ENCODE measurements around the gene PLAA.
A peak's percentile ranks its signal among the peaks of the same experiment; 100 is the strongest.
"Not testable (repeated sequence)": the region's sequence is repeated elsewhere in the genome, so short reads cannot be mapped to it uniquely, and the experiment has no call there.

The PLAA gene

DNA sequence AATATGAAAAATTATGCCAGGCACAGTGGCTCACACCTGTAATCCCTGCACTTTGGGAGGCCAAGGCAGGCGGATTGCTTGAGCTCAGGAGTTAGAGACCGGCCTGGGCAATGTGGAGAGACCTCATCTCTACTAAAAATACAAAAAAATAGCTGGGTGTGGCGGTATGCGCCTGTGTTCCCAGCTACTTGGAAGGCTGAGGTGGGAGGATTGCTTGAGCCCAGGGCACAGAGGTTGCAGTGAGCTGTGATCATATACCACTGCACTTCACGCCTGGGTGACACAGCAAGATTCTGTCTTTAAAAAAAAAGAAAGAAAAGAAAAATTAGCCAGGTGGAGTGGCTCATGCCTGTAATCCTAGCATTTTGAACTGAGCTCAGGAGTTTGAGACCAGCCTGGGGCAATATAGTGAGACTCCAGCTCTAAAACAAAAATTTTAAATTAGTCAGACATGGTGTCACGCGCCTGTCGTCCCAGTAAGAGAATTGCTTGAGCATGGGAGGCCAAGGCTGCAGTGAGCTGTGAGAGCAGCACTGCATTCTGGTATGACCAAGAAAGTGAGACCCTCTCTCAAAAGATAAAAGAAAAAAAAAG, 18.0 kb downstream of the PLAA start:
- DNase-seq: no peak

DNA sequence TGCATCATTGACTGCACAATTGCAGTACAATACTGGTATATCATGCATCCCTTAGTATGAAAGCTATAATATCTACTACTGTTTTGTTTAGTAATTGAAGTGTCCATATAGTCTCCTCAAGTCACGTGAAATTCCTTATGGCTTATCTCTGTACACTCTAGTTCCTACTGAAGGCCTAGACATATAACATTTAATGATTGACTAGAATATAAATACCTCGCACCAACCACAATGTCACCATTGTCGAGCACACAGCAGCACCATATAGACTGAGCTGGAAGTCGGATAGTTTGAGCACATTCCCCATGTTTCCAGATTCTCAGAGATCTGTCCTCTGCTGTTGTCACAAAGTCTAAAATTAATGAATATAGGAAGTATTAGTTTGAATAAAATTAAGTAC, 21.4 kb downstream of the PLAA start:
- no peak for DNase-seq

DNA sequence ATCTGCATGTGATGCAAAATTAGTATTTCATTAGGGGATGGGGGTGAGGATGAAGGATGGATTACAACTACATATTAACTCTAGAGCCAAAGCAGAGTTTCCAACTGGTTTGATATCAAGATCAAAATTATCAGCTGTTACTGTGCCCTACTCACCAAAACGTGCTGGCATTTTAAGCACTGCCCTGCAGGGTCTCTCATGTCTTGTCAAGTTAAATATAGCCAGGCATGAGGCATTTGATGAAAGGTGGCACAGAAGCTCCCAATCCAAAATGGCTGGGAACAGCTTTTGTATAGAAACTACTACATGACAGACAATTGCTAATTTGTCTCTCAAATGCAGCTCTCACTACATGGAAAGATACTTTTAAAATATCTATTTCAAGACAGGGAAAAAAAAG, 27.3 kb downstream of the PLAA start:
- no peak for DNase-seq

DNA sequence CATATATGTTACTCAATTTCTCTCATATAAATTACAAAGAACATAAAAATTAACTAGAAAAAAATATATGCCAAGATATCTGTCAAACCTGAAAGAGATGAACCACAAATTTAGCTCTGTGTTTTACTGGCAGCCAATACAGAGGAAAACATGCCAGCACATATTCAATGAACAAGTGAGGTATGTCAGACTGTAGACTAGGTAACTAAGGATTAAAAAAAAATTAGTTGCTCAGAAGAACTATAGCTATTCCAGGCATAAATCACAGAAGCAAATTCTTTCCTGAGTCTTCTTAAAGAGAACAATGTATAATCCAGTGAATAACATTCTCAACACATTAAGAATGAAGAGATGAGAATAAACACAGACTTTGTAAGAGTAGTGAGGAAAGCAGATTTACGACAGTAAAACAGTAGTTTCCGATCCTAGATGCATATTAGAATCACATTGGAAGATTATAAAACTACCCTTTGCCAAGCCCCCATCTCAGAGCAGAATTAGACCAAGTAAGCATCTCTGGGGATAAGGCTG, 33.8 kb downstream of the PLAA start:
- no peak for DNase-seq

DNA sequence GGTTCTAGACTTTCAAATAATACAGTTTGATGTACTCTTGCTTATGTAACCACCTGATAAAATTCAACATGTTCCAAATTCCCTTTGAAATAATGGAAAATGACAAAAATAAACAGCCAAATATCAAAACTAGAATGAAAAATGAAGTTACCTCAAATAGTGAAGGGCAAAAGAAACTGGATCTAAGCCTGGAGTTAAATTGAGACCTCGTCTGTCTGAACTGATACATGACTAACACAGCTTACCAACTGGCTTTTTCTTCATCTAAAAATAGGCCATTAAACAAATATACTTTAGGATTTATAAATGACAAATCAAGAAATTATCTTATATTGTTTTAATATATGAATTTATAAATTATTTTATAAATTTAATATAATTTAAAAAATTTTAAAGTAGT, 42.4 kb downstream of the PLAA start:
- DNase-seq: no peak

DNA sequence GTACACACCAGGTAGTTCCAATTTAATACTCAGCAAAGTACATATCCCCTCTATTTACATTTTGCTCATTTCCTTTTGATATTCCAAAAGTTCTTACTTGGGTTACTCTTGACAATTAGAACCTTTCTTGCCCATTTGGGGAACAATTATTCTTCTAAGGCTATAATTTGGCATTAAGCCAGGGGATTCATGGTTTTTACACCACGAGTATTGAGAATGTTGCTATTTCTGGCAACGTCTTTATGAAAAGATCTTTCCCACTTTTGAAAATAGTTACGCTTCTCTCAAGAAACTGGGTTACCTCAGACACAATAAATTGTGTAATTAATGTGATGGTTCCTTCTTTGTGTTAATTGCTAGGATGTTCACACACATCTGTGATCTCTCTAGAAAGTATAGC, 43.0 kb downstream of the PLAA start:
- no peak for DNase-seq

DNA sequence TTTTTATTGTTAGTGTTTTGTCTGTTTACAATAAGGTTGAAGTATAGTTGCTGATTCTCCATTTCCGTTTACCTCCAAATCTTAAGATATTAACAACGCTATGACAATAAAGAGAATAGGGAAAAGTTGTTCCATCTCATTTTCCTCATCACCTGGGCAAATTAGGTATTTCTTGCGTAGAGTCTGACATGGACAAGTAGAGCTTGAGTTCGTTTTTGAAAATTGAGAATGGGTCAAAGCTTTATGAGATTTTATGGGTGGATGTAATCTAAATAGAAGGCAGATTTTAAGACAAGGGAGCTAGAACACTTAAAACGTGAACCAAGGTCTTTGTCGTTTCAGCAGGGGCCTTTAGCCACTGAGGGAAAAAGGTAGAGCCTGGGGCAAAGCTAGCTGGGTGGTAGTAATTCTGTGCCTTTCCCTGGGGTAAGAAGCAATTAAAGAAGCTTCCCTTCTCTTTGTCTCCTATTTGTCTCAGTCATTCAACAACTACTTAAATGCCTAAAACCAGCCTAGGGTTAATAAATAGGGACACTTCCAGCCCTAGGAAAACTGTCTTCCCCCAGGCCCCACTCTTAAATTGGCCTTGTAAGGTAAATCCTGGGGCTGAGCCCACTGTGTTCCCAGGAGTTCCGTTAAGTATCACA, 53.9 kb downstream of the PLAA start:
- DNase-seq: no peak

DNA sequence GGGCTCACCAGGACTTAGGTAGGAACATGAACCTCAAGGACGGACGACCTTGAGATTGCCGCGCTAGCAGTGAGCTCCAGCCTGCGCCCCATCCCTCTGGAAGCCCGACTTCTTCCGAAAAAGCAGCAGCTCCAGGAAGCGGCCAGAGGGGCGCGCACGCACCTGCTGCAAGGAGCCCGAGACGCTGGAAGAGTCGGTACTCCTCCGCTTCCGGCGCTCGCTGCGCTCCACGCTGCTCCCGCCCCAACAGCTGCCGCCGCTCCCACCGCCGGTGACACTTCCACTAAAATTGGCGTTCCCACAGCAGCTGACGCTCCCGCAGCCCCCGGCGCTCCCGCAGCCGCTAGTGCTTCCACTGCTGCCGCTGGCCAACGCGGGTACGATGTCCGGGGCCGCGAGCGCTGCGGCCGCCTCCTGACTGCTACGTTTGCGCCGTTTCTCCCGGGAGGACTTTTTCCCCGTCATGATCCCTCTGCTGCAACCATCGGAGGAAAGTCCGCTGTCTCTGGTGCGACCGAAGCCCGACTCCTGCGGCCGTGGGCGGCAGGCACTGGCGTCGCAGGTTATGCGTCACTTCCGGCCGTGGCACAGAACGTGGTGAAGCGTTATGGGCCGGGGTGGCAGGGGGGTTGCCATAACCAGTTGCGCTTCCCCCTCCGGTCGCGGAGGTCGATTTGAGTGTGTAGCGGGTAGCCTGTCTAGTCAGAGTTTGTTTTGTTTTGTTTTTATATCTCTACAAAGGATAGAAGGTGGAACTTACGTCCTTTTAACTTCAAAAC, 54.6 kb downstream of the PLAA start, which contains the start of gene CAAP1:
CAAP1 (minus strand) TSS at position 552 of the 779 bp plus-strand sequence; CDS start at position 465, 87 bp downstream.
- DNase-seq: peak; percentile 94 to 95

DNA sequence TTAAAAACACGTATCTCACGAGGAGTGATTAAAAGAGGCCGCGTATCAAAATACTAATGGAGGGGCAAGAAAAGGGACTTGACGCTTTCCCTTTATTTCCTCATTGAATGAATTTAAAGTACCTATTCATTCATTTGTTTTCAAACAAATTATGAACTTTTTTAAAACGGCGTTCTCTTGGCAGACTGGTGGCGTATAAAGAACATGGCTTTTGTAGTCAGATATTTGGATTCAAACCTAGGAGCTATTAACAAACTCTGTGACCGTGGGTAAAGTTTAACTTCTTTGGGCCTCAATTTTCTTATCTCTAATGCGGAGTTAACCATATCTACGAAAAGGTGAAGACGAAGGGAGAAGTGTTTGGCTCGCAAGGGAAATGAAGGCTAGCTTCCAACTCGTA, 55.3 kb downstream of the PLAA start:
- DNase-seq: no peak

DNA sequence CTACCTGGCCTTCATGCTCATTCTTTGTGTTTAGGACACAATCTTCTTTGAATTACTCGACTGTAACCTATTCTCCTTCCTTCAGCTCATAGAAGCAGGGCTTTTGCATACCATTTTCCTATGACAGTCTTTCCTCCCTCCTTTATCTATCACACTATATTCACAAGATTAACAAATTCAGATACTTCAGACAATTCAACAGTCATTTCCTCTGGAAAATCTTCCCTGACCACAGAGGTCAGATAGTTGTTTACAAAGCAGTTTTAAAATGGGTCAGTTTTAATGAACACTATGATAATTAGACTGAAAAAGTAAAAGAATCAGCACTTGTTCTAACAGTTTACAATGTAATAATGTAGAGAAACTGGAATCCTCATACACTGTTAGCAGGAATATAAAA, 58.8 kb downstream of the PLAA start:
- DNase-seq: no peak

DNA sequence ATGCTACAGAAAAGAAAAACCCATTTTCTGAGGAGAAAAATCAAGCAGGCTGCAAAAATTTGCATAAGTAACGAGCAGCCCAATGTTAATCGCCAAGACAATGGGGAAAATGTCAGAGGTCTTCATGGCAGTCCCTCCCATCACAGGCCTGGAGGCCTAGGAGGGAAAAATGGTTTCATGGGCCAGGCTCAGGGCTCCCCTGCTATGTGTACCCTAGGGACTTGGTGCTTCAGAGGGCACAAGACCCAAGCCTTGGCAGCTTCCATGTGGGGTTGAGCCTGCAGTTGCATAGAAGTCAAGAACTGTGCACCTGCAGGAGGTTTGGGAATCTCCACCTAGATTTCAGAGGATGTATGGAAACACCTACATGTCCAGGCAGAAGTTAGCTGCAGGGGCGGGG, 64.9 kb downstream of the PLAA start:
- no peak for DNase-seq

DNA sequence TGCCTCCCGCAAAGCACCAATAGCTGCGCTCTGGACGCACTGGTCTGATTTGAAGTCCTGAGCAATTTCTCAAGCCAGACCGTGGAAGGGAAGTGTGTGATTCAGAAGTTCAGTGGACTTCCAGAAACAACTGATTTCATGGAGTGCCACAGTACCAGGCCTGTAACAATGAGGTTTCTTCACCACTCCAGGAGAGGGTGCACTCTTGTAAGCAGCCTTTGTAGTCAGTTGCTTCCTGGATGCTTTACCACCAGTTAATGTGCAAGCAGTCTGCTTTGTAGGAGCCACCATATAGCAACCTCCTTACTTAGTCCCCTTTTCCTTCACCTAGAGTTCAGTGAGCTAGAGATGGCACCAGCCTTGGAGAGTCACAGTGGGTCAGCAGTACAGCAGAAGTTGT, 66.8 kb downstream of the PLAA start:
- DNase-seq: no peak

DNA sequence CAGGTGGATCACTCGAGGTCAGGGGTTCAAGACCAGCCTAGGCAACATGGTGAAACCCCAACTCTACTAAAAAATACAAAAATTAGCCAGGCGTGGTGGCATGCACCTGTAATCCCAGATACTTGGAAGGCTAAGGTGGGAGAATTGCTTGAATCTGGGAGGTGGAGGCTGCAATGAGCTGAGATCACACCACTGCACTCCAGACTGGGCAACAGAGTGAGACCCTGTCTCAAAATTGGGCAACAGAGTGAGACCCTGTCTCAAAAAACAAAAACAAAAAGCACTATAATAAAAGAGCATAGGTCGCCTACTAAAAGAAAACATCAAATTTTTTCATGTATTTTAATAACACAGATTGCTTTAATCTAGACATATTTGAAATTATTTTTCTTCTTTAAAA, 71.9 kb downstream of the PLAA start:
- DNase-seq: not testable (repeated sequence)

DNA sequence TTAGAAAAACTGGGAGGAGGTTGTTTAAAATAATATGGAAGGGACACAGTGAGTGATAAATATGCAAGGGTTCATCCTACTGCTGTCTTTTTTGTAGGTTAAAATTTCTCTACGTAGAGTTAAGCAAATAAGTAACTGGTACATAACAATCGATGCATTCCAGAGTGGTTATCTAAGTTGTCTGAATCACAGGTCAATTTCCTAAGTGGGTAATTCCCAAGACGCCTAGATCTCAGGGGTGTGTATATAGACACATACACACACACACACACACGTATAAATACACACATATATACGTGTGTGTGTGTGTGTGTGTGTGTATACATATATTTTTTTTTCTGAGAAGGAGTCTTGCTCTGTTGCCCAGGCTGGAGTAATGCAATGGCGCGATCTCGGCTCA, 76.8 kb downstream of the PLAA start:
- no peak for DNase-seq

DNA sequence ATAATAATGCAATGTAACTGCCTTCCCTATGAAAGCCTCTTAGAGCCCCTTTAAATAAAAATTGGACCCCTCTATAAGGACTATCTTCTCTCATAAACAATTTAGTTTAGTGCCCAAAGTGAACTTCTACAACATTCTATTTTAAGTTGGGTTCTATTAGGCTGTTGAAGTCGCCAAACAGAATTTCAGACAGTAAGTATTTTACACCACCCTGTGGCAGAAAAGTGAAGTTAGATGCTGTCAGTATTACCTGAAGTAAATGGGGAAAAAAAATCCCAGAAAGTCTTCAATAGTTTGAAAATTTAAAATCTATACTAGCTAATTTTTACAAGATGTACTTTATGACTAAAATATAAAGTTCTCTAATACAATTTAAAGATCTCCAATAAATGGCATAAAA, 84.0 kb downstream of the PLAA start:
- no peak for DNase-seq

DNA sequence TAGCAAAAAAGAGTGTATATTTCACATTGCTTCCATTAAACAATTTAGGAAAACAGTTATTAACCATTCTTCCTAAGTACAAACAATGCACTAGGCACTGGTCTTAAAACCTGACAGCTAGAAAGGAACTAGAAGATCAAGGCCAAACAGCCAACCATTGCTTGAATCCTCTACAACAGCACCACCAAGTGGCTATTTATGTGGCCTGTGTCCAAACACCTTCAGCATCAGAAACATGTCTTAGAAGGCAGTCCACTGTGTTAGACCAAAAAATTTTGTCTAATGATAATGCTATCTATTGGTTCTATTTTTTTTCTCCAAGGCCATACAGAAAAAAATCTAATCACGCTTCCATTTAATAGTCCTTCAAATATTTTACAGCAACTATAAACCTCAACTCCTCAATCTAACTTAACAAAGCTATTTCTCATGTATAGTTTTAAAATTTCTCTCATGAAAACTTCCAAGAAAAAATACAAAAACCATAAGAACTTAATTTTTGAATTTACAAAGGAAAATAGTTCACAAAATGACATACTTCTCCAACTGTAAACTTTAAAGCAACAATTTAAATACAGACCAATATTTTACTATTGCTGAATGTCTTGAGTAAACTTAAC, 90.5 kb downstream of the PLAA start:
- no peak for DNase-seq
